GM20431 (cell line): ENCODE measurements around the gene LIG4.

ENCODE experiments used
- in situ Hi-C: fragments of 300-500 bp; cut with MseI, MboI; formaldehyde crosslinking; loops from one replicate; pipeline ENCODE4 v1.15.0; 2020; ENCODE audit warnings: low sequenced_read_pairs; ENCODE audit not compliant: unreplicated experiment

The LIG4 gene

DNA sequence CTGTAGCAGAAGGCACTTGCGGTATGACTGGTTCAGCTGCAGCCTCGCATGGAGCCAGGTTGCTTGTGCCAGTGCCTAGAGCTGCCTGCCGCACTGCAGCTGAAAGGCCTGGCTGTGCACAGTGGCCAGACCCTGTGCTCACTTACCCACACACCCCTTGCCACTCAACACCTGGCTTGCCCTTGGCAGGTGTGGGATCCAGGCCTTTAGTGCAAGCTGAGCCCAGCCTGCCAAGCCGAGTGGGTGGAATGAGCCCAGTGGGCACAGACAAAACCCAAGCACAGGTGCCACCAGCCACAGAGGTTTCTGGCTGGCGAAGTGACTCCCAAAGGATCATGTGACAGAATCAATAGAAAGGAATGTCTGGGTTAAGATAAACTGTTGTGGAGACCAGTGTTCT lies 19.5 kb downstream of the LIG4 start:
- in situ Hi-C loops: no loop called here

DNA sequence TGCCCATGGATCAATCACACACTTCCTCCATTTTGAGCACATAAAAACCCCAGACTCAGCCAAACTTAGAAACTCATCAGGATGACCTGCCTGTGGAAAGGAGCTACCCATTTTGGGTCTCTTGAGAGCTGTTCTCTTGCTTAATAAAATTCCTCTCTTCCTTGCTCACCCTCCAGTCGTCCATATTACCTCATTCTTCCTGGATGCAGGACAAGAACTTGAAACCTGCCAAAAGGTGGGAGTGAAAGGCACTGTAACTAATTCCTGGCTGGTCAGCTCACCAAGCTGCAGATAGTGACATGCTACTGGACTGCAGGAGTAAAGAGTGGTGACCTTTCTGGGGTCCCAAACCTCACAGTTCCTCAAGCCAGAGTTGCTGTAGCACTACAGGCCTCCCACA lies 20.2 kb downstream of the LIG4 start:
- in situ Hi-C loops: no loop called here

DNA sequence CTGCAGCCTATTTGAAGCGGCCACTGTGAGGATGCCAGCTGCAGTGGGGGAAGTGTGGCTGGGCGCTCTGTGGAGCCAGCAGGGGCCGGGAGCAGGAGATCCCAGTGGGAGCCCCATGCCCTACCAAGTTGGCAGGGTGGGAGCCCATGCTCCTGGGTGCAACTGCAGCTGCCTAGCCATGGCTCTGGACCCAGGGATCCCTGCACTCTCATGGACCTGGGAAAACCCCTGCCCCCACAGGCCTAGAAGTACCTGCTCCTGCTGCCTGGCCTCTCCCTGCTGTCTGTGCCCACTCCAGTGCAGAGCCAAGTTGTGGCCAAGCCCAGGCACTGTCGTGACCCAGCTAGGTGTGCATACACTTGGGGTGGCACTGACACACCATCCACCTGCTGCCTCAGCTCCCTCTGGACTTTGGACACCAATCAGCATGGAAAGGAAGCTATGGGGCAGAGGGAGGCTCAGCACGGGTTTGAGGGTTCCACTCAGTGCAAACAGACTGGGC lies 20.9 kb downstream of the LIG4 start:
- in situ Hi-C loops: no loop called here

DNA sequence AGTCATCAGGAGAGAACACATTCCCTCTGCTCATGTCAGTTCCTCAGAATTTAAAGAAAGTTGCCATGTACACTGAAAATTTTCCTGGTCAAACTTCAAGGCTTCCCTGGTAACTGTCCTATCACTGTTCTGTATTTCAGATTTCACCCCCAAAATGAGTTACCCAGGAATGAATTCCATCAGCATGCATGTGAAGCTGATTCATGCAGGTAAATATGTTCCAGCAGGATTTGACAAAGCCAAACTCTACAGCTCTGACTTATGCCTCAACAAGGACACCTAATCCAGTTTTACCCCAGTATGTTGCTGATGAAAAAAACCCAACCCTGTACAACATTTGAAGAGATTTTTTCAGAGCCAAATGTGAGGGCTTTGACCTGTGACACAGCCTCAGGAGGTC lies 21.5 kb downstream of the LIG4 start:
- in situ Hi-C loops: no loop called here

DNA sequence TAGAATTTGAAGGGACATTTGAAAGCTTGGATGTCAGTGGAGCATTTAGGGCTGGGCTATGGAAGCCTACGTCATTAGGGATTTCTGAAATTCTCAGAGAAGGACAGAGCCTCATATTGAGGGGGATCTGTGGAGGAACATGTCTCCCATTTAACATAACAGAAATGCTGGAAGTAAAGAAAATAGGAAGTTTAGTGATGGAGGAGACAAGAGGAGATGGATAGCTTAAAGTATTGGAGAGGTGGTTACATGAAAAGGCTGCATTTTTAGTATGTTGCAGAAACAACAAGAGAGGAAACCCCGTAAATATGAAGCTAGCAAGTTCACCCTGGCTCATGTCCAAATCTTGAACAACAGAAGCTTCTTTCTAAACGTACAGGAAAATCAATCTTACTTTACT lies 24.4 kb downstream of the LIG4 start:
- in situ Hi-C loops: no loop called here

DNA sequence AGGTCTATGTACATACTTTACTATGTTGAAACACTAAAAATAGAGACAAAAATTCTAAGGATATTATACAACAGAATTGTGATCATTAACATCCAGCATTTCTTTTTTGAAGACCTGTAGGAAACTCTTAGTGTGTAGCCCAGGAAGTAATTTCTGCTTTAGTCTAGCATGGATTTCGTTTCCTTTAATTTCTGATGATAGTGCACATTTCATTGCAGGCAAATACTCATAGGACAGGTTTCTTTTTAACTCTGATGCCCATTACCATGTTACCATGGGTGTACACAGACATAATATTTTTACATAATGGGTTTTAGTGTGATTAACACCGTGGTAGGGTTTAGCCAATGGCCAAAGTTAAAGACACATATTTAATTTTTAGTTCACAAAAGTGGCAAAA lies 27.1 kb downstream of the LIG4 start:
- in situ Hi-C loops: no loop called here

DNA sequence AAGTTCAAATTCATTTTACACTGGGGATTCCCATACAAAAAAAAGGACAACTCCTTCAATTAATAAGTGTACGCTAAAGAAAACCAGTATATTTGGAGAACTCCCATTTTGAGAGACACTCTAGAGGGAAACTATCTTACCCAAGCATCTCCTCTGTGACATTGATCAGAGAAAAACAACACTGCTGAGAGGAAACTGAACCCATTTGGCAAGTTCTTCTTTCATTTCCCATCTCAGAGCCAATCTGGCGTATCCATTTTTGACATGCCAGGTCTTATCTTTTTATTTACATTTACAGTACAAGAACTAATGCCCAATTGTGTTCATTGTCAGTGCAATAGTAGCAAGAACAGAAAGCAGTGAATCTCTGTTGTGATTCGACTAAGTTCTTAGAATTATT lies 30.1 kb downstream of the LIG4 start:
- in situ Hi-C loops: no loop called here

DNA sequence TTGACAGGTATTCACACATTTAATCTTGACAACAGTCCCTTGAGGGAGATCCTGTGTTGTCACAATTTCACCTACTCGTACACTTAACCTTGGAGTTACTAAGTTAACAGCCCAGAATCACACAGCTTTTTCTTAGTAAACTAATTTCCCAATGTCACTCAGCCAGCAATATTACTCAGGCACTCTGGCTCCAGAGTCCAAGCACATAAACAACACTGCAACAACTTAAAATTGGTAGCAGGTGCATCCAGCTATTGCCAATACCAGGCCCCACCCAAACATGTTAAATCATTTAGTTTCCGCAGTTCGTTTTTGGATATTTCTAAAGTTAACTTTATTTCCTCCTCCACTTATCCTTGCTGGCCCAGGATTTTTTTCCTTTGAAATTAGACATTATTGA lies 32.7 kb downstream of the LIG4 start:
- in situ Hi-C loops: no loop called here

DNA sequence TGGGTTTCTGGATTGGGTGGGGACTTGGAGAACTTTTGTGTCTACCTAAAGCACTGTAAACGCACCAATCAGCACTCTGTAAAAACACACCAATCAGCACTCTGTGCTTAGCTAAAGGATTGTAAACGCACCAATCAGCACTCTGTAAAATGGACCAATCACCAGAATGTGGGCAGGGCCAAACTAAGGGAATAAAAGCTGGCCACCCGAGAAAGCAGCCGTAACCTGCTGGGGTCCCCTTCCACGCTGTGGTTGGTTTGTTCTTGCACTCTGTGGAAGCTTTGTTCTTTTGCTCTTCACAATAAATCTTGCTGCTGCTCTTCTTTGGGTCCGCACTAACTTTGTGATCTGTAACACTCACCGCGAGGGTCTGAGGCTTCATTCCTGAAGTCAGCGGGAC lies 37.3 kb downstream of the LIG4 start:
- in situ Hi-C loops: no loop called here

DNA sequence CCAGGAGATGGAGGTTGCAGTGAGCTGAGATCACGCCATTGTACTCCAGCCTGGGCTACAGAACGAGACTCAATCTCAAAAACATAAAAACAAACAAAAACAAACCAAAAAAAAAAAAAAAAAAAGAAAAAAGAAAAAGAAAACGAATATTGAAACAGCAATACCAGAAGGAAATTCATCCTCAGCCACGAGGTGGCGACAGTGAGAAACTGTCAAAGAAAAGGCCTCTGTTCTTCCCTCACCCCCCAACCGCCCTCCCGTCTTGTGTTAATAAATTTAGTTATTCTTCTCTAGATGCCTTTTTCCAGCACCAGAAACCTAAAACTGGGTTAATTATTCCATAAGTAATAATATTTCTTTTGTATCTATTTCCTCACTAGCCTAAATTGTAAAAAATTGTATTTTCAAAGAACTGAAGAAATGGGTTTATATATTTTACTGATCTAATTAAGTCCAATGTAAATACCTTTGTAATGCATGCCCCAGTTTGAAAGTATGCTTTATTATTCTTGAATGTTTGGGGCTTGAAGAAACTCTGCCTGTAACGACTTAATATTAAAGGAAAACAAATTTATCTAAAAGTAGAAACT lies 38.6 kb downstream of the LIG4 start:
- in situ Hi-C loops: no loop called here

DNA sequence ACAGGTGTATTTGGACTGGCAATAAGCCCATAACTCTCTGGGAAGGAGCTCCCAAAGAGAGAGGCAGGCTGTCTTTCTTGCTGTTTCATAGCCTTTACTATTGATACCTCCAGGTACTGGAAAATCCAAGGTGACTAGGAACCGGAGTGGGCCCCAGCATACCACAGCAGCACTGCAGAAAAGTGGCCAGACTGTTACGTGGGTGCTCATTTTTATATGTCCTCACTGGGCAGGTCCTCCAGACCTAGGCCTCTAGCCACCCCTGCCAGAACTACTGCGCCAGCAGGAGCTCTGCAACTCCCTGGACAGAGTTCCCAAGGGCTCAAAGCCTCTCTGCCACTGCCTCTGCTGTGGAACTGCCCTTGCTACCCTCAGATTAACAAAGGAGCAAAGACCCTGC lies 46.4 kb downstream of the LIG4 start:
- in situ Hi-C loops: loop anchor here (25.0 kb wide), 1 partner anchor 957 kb away; no protein-coding TSS in a partner anchor

DNA sequence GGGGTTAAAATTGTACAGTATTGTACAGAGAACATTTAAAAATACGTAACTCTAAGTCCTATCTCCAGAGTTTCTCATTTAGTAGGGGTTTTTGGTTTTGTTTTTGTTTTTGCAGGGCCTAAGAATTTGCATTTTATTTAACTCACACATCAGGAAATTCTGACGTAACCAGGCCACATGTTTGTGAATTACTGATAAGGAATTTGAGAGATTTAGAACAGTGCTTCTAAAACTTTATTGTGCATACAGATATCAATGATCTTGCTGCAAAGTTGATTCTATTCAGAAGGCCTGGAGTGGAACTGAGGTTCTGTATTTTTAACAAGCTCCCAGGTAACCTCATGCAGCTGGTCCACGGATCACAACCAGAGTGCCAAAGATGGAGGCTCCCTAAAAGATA lies 49.3 kb downstream of the LIG4 start:
- in situ Hi-C loops: loop anchor here (25.0 kb wide), 1 partner anchor 954 kb away; no protein-coding TSS in a partner anchor

DNA sequence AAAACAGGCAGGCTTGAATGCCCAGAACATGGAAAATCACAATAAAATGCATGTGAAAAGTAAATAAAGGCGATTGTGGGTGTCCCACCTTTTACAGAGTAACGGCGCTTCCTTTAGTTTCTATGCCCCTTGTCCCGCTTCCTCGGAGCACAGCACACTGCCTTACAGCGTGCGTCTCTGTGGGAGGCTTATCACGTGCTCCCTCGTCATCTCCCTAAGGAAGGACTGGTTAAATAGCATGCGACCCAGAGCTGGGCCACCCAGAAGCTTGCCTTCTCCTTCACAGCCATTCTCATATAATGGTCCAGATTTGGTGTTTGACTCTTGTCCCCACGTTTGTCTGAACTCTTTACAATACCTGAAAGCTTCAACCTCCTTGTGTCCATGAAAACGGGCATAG lies 56.6 kb downstream of the LIG4 start:
- in situ Hi-C loops: loop anchor here (25.0 kb wide), 1 partner anchor 946 kb away; no protein-coding TSS in a partner anchor
